AG09319 (cell line): Measurements from ENCODE around the gene MUC22.
"Not testable (repeated sequence)": the region's sequence is repeated elsewhere in the genome, so short reads cannot be mapped to it uniquely, and the experiment has no call there.

Experiments used
- DNase-seq: peaks from one replicate; pipeline ENCODE4 v3.0.0-alpha.2; 2010; ENCODE audit warnings: low read depth; ENCODE audit errors: extremely low read depth
- TF ChIP-seq, protein P1 (sequence below): IDR thresholded peaks from 2 replicates; pipeline ENCODE4 v1.5.1; 2011; ENCODE audit warnings: low read depth, mild to moderate bottlenecking, inconsistent platforms, low read length, moderate library complexity

The MUC22 gene

DNA sequence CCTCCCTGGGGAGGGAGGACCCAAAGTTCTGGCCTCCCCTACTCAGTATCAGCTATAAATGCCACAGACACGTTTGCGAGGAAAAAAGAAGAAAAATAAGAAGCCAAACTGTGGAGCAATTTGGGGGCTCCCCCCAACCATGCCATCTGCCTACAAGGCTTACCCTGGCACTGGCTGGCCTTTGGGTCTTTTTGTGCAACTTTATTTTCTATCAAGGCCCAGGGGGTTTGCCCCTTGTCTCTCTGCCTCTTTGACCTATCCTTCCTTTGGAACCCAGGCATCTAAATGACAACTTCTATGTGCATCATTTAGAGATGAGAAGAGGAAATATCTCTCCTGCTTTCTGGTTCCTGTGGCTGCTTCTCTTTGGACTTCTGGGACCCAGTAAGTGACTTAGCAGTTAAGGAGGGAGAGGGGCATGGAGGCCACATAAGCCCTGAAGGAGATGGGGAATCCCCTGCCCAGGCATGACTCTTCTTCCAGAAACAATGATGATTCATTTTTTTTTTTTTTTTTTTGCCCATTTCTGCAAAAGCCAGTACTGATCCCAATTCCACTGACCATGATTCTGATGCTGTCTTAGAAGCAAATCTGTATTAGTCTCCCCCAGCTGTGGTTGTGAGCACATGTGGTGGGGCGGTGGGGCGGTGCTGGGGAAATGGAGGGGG, at the start of gene MUC22:
Gene MUC22 (plus strand): TSS at position 82 of the 668 bp plus-strand sequence. CDS start 233 bp downstream, at position 315.
- TF ChIP-seq, protein P1, sequence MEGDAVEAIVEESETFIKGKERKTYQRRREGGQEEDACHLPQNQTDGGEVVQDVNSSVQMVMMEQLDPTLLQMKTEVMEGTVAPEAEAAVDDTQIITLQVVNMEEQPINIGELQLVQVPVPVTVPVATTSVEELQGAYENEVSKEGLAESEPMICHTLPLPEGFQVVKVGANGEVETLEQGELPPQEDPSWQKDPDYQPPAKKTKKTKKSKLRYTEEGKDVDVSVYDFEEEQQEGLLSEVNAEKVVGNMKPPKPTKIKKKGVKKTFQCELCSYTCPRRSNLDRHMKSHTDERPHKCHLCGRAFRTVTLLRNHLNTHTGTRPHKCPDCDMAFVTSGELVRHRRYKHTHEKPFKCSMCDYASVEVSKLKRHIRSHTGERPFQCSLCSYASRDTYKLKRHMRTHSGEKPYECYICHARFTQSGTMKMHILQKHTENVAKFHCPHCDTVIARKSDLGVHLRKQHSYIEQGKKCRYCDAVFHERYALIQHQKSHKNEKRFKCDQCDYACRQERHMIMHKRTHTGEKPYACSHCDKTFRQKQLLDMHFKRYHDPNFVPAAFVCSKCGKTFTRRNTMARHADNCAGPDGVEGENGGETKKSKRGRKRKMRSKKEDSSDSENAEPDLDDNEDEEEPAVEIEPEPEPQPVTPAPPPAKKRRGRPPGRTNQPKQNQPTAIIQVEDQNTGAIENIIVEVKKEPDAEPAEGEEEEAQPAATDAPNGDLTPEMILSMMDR: no peak
- peak; percentile 0 for DNase-seq

DNA sequence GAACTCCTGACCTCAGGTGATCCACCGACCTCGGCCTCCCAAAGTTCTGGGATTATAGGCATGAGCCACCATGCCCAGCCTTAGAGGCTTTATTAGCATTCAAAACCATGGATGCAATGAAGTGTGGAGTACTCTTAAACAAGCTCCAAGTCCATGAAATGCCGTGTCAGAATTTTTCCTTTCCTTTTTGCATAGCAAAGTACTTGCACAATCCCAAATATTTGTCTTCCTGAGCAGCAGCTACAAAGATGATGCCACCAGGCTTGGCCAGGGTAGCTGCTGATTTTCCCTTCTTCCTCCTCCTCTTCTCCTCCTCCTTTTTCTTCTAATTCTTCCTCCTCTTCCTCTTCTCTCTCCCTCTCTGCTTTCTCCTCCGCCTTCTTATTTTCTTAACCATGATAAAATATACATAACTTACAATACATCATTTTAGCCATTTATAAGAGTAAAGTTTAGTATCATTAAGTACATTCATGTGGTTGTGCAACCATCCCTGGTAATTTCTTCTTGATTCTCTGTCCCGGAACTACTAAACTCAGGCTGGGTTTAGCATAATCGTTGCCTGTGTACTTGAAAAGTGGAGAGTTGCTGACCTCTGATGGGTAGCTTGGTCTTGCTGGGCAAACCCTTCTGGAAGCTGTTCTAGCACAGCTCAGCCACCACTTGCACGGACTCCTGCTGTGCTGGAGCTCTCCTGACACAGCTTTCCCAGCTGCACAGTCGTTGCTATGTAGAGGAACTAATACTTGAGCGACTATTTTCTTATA, 49.2 kb upstream of the MUC22 start:
- TF ChIP-seq, protein P1: no peak
- no peak for DNase-seq

DNA sequence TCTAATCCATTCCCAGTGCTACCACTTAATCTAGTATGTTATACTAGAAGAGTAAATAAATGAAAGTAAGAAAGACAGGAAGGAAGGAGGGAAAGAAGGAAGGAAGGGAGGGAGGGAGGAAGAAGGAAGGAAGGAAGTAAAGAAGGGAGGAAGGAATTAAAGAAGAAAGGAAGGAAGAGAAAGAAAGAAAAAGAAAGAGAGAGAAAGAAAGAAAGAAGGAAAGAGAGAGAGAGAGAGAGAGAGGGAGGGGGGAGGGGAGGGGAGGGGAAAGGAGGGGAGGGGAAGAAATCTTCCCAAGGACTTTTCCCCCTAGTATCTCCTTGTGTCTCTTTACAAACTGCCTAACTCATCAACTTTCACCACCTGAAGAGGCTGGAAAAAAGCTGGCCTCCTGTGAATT, 47.6 kb upstream of the MUC22 start:
- TF ChIP-seq, protein P1: no peak
- no peak for DNase-seq

DNA sequence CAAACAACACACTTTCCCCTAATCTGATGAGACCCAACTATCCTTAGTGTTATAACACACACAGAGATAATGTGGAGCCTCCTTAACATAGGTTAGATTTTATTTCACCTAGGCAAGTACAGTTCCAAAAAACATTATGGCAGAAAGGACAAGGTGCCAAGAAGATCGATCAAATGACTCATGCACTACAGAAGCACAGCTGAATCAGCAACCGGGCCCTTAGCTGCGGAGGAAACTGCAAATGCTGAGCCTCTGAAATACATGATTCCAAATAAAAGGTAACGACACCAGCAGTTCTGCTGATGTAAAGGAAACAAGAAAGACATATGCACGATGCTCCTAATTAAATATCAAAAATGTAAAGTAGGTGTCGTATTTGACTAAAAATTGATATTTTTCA, 46.6 kb upstream of the MUC22 start:
- TF ChIP-seq, protein P1: no peak
- no peak for DNase-seq

DNA sequence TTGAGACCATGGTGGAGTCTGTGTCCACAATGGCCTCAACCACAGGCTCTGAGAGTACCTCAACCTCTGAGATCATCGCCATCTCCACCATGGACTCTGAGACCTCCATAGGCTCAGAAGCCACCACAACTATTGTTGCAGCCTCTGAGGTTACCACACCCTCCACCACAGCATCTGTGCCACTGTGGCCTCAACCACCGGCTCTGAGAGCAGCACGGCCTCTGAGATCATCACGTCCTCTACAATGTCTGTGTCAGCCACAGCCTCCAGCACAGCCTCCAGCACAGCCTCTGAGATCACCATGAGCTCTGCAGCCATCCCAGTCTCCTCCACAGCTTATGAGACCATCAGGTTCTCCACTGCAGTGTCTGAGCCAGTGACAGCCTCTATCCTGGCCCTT, 46.2 kb upstream of the MUC22 start:
- TF ChIP-seq, protein P1: no peak
- DNase-seq: no peak

DNA sequence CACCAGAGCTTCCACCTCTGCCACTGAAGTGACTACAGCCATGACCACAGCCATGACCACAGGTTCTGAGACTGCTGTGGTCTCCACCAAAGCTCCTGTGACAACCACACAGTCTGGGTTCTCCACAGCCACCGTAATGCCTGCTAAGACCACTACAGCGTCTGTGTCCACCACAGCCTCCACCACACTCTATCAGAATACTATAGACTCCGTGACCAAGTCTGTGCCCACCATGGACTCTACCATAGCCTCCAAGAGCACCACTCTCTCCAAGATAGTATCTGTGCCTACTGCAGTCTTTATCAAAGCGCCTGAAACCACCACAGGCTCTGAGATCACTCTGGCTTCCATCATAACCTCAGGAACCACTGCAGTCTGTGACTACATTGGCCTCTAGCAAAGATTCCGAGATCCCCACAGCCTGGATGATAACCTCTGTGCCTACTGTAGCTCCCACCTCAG, 45.1 kb upstream of the MUC22 start:
- DNase-seq: no peak
- TF ChIP-seq, protein P1: no peak

DNA sequence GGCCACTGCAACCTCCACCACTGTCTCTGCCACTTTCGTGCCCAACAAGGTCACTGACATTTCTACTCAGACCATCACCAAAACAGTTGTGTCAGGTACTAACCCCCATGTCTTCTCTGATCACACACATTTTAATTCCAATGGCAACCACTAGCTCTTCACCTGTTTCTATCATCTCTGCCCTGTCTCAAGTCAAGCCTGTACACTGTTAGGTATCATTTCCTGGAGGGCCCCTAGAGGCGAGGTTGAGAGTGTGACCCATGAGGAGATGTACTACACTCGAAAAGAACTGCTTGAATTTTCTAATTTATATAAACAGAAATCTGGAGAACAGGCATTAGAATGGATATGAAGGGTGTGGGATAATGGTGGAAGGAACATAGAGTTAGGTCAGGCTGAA, 44.1 kb upstream of the MUC22 start:
- TF ChIP-seq, protein P1: no peak
- DNase-seq: no peak

DNA sequence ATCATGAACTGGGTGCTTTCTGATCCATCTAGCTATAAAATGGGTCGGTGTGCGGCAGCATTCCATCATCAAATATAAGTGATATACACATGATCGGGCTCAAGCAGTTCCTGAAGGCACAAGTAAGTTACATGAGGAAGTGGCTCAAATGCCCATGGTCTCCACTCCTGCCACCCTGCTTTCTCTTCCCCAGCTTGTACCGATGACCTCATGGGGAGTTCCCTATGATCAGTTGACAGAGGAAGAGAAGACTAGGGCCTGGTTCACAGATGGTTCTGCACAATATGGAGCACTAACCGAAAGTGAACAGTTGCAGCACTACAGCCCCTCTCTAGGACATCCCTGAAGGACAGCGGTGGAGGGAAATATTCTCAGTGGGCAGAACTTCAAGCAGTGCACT, 41.1 kb upstream of the MUC22 start:
- not testable (repeated sequence) for DNase-seq
